Stimulated activated CD4-positive, alpha-beta T cell treated with anti-CD3 and anti-CD28 coated beads, Interleukin-2, amount 100 ng/mL, for 48 hours (primary cell): ENCODE results near the gene SGO1.
"Not testable (repeated sequence)": the region's sequence is repeated elsewhere in the genome, so short reads cannot be mapped to it uniquely, and the experiment has no call there.

ENCODE experiments used
- DNase-seq, 2 donors: peaks; one replicate each; pipeline ENCODE4 v3.0.0-alpha.2; 2020

SGO1 gene

DNA sequence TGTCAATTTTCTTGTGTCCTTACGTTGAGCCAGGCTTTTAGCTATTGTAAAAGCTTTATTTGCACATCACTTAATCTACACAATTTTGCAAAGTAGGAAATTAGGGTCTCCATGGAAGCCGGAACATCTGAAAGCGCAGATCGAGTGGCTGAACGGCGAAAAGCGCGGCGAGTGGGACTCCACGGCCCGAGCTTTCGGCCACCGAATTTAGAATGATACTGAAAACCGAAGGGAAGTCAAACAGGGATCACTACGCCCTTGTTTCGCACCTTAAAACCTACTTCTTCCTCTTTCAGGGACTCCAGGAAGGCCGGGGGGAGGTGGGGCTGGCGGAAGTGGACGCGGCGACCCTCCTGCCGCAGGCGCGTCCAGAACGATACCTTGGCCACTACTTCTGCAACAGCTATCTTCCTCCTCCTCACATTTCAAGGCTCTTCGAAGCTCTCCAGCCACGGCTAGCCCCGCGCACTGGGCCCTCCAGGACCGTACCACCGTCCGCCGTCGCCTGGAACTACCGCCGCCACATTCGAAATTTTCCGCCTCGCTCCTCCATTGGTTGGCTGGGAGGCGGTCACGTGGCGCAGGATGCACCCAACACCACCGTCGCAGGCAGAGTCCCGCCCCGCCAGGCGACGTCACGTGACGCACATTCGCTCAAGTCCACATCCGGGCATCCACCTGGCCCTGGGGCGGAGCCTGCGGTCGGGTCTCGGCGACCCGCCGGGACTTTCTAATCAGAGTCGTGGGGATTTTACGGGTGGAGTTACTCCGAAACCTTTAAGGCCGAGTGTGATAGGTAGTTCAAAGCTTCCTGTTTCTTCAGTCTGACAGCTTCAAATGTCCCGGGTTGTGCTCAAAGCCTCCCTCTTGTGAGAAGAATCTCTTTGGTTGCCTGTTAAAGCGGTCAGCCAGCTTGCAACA is at the start of gene SGO1:
Gene SGO1 (minus strand): TSS at position 528 of the 921 bp plus-strand sequence. CDS start 2,179 bp downstream, outside the sequence.
- peak; percentile 98 to 99 for DNase-seq

DNA sequence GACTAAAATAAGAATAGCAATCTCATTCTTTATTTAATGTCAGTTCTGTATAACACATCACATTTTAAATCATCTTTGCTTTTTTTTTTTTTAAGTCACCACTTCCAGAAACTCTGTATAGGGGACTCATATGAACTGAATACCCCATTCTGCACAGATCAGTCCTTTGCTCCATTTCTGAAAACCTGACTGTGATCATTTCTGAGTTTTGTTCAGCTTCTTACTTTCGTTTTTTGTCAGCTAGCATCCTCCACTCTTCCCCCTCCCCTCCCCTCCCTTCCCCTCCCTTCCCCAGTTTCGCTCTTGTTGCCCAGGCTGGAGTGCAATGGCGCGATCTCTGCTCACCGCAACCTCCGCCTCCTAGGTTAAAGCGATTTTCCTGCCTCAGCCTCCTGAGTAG is 49.8 kb upstream of the SGO1 start:
- no peak for DNase-seq

DNA sequence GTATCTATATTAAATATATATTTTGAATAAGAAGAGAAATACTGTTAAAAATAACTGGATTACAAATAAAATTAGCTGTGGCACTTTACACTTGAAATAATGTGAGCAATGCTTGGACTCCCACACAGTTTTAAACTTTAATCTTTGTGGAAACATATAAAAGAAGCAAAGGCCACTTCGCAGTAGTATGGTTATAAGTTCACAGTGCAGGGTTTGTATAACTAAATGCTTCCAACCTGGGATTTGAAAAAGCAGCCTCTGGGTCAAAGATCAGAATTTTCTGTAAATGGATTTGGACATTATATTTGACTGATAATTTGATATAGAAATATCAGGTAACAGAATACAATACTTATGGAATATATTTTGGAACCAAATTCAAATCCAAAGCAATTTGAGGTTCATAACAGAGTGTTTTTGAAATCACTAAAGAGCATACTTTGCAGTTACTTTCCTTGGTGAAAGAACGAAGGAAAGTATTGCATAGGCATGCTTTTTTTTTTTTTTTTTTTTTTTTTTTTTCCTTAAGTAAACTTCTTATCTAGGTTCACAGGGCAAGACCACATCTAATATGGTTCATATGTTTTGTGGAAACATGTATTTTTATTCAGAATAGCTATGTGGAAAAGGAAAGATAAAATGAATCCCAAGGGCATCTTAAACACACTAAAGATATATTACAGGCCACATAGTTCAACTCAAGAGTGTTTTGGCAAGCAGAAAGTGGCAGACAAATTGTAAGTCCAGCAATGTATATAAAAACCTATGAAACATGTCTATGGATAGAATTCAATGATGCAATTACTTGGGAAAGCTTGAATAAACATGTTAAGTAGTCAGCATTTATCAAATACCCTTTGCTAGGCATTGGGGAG is 47.1 kb upstream of the SGO1 start:
- no peak for DNase-seq

DNA sequence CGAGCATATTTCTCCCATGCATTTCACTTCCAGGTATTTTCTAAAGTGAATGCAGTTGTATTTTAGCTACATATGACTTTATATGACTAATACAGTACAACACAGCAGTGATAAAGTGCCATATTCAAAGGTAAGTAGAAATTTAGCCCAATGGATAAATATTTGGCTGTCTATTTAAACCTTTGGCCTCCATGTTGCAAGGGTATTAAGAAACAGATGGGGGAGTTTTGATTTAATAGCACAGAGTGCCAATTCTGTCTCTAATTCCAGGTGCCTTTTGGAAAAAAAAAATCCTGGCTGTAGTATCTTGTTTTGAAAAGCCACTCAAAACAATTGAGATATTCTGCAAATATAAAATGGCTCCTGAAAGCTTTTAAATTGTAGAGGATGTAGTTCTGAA is 44.9 kb upstream of the SGO1 start:
- no peak for DNase-seq

DNA sequence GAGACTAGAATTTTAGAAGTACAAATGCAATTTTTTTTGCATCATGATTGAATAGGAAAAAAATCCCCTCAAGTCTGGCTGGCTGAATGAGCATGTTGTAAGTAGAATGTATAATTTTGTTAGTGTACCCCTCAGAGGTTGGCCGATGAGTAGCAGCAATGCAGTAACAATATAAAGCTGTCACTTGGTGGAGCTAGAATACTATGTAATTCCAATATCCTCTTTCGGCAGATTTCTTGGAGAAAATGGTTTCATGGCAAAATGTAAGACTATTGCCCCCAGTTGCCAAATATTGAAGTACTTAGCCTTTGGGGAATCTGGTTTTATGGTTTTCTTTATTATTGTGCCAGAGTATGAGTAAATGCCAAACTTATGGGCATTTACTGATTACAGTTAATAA is 39.8 kb upstream of the SGO1 start:
- no peak for DNase-seq

DNA sequence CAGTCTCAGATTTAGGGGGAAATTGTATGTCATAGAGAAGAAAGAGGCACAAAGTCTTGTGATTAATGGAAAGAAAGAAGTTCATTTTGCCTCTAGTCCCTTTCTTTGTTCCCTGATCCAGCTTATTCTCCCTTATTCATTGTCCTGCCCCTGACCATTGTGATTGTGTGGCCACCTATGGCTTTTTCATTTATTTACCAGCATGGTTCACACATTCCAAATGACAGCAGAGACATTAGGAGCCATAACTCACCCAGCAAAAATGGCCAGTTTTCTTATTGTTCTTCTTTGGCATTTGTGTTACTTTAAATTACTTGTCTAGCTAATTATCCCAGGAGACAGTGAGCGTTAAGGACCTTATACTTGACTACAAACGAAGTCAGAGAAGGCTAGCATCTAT is 36.3 kb upstream of the SGO1 start:
- no peak for DNase-seq

DNA sequence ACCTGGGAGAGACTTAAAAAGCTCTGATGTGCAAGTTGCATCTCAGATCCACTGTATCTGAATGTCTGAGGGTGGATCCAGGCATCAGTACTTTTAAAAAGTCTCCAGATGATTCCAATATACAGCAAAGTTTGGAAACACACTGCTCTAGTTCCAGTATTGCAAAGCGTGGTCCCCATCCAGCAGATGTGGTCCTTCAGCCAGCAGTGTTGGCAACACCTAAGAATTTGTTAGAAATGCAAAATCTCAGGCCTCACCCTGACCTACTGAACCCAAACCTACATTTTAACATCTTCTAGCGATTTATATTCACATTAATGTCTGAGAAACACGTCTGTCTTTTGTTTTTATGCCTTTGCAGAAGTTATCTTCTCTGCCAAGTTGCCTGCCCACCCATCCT is 32.2 kb upstream of the SGO1 start:
- no peak for DNase-seq

DNA sequence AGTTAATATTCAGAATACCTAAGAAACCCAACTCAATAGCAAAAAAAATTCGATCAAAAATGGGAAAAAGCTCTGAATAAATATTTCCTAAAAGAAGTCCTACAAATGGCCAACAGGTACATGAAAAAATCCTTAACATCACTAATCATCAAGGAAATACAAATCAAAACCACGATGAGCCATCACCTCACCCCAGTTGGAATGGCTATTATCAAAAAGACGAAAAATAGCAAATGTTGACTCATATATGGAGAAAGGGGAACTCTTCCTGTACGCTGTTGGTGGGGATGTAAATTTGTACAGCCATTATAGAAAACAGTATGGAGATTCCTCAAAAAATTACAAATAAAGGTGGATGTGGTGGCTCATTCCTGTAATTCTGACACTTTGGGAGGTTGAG is 29.6 kb upstream of the SGO1 start:
- no peak for DNase-seq

DNA sequence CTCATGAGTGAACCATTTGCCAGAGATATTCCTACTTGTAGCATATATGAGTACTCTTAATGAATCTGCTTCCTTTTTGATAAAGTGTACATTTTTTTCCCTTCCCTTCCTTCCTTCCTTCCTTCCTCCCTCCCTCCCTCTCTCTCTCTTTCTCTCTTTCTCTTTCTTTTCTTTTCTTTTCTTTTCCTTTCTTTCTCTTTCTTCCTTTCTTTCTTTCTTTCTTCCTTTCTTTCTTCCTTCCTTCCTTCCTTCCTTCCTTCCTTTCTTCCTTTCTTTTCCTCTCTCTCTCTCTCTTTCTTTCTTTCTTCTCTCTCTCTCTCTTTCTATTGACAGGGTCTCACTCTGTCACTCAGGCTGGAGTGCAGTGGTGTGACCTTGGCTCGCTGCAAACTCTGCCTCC is 27.5 kb upstream of the SGO1 start:
- not testable (repeated sequence) for DNase-seq

DNA sequence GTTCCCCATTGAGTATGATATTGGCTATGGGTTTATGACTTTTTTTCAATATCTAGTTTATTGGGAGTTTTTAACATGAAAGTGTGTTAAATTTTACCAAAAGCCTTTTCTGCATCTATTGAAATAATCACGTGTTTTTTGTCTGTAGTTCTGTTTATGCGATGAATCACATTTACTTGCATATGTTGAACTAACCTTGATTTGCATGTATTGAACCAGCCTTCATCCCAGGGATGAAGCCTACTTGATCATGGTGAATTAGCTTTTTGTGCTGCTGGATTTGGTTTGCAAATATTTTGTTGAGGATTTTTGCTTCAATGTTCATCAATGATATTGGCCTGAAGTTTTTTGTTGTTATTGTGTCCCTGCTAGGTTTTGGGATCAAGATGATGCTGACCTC is 21.9 kb upstream of the SGO1 start:
- not testable (repeated sequence) for DNase-seq

DNA sequence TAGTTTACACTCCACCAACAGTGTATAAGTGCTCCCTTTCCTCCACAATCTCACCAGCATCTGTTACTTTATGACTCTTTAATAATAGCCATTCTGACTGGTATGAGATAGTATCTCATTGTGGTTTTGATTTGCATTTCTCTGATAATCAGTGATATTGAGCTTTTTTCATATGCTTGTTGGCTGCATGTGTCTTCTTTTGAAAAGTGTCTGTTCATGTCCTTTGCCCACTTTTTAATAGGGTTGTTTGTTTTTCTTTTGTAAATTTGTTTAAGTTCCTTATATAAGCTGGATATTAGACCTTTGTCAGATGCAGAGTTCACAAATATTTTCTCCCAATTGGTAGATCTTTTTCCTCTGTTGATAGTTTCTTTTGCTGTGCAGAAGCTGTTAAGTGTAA is 19.9 kb upstream of the SGO1 start:
- DNase-seq = not testable (repeated sequence)

DNA sequence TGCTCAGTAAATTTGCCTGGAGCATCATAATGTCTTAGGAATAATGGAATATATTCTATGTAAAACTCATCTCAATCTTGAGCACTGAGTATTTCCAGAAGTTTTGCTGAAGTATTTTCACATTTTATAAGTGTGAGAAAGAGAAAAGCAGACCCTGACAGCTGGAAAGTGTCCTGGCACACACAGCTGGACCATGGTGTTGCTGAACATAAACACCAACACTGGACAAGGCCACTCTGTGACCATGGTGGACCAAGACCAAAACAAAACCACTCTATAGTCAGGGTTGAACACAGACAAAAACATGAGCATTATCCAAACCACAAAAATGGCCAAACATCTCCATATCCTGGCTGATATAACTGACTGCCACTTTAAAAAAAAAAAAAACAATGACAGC is 15.1 kb upstream of the SGO1 start:
- no peak for DNase-seq

DNA sequence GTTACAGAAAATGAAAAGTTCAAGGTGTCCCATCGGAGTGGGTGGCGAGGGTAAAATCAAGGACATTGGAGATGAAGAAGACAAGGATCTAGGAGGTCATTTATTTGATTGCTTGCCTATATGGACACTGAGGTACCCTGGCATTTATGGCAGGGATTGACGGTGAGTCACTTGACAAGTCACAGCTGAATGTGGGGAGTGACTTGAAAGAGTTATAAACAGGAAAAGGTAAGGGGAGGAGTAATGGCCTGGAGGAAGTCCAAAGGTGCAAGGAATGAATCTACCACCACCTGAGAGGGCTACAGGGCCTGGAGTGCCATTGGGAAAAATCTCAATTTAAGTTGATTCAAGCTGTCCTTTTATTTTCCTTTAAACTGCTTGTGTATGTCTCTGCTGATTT is 11.8 kb upstream of the SGO1 start:
- no peak for DNase-seq

DNA sequence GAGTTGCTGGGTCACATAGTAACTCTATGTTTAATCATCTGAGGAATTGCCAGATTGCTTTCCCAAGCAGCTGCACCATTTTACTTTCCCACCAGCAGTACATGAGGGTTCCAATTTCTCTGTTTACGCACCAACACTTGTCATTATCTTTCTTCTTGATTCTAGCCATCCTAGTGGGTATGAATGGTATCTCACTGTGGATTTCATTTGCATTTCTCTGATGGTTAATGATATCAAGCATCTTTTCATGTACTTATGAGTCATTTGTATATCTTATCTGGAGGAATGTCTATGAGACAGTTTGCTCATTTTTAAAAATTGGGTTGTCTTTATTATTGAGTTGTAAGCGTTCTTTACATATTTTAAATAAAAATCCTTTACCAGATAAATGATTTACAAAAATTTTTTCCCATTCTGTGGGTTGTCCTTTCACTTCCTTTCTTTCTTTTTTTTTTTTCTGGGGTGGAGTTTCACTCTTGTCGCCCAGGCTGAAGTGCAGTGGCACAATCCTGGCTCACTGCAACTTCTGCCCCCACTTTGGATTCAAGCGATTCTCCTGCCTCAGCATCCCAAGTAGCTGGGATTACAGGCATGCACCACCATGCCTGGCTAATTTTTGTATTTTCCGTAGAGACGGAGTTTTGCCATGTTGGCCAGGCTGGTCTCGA is 8.9 kb upstream of the SGO1 start:
- DNase-seq = no peak

DNA sequence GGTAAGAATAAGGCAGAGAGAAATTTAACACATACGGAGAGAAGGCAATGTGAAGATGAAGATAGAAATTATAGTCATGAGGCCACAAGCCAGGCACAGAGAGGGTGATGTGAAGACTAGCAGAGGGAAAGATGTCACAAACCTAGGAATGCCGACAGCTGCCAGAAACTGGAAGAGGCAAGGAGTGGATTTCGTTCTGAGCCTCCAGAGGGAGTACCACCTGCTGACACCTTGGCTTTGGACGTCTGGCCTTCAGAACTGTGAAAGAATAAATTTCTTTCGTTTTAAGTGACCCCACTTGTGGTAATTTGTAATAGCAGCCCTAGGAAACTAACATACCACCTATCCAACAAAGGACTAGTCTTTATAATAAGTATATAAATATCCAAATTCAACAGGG is 5.0 kb upstream of the SGO1 start:
- DNase-seq = no peak

DNA sequence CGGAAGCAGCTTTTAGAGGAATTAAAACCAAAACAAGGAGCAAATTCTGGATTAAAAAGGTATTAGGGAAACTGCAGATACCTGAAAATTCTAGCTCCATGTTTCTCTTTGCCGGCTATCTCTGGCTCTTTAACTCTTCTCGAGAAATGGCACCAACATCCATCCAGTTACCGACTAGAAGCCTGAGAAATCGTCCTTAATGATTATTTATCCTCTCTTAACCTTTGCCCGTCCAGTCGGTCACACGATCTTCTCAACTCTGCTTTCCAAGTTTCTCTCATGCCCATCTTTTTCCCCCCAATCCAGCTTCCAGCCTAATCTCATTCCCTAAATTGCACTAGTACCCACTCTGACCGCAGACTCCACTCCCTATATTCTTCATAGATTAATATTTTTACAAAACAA is 596 bp upstream of the SGO1 start:
- DNase-seq = no peak

DNA sequence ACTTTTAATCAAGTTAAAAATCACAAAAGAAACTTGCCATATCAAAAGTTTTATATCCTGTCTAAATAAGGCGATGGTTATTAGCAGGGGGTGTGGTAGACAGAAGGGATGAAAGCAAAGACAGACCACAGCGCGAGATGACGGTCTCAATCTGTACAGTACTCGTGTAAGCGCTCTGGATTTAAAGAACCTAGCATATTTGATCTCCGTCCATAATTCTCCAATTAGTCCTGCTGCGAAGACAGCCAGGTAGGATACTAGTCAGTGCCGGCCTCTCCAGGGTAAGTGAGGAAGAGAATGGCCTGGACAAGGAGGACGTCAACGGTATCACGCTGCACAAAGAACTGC is 701 bp downstream of the SGO1 start:
- DNase-seq = peak in 1 of 2 donors; percentile 25

DNA sequence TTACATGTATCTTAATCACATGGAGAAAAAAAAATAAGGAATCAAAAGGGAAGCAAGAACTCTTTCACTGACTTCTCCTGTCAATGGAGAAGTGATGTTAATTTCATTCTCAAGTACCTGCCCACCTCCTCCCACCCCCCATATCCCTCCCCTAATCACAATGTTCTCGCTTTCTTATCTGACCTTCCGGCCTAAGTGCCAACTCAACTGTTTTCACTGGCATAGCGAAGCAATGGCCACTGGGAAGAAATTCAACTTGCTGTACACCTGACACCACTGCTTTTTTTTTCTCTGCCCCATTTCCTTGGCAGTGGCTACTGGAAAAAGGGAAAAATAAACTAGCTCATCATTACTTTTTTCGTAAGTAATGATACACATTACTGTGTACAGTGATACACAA is 3.8 kb downstream of the SGO1 start:
- DNase-seq = no peak

DNA sequence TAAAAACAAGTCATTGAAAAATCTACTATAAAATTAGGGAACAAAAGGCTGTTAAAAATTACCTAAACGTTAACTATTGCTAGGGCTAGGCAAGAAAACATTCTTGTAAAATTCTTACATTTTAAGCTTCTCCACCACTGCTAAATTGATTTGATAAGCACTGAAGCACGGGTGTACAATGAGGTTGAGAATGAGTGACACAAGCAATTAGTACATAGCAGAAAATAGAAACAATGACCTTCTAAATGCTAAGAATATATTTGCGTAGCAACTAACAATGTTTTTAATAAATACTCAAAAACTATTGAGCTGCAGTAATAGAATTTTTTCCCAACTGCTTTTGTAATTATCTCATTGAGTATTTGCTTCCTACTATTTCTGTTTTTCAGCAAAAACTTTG is 4.7 kb downstream of the SGO1 start:
- no peak for DNase-seq

DNA sequence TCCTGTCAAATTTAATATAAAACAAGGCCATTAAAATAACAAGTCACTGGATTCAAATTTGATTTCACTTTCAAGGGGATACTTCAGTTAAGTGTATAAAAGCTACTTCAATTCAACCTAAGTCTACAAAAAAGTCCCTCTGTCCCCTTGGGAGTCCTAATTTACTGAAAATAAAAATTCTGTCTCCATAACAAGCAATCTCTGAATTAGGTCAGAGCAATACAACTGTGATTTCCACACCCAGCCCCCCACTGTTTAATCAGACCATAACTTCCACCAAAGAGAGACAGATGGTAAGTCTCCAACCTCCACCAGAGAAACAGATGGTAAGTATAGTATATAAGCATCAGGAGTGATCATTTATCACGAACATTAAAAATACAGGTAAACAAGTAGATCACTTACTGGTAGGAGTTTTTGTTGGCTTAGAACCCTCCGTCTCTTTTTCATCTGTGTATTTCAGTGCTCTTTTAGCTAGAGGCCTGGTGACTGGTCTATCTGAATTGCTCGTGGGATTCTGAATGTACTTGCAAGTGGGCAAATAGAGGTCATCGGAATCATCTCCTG is 12.1 kb downstream of the SGO1 start:
- no peak for DNase-seq

DNA sequence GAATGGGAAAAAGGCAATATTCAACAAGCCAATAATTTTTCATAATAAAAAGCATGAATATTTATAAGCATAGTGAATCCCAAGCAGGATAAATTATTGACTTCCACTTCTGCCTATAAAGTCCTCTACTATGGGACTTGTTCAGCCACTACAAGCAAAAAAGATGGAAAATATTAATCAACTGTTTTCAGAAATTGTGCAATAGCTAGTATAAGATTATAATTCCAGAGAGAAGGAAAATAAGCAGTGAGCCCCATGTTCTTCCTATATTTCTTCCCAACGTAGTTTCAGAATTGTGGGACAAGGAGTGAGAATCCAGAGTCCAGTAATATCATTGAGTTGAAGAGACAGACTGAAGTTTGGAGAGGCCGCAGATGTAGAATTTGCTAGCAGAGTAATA is 24.3 kb downstream of the SGO1 start:
- no peak for DNase-seq

DNA sequence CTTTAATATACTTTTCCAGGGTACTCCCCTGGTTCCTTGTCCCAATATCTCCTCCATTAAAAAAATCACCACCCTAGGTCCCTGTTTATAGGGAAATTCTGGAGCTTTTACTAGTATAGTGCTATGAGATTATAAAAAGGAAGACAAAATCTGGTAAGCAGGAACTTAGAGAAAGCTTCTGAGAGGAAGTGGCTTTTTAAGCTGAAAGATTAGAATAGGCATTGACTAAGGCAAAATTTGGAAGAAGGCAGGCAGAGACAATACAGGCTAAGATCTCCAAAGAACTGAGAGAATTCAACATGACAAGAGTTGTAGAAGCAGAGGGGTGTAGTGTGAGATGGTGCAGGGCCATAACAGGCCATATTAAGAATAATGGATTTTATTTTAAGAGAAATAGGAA is 25.8 kb downstream of the SGO1 start:
- no peak for DNase-seq

DNA sequence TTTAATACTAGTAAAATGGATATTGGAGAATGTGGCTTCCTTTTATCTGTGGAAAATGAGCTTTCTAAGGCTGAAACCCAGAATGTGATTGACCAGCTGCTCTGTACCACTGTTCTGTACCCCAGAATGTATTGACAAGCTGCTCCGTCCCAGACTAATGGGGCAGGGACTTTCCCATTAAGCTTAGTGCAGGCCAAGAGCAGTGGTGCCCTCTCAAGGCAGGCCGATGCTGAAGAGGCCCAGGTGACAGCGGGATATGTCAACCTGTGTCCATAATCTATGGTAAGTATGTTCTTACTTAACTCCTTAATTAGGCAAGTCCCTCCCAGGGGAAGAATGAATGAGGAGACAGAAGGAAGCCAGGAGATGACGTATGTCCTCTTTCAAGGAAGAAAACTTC is 31.1 kb downstream of the SGO1 start:
- no peak for DNase-seq
